ENCODE results near the gene COL5A1.

DNA sequence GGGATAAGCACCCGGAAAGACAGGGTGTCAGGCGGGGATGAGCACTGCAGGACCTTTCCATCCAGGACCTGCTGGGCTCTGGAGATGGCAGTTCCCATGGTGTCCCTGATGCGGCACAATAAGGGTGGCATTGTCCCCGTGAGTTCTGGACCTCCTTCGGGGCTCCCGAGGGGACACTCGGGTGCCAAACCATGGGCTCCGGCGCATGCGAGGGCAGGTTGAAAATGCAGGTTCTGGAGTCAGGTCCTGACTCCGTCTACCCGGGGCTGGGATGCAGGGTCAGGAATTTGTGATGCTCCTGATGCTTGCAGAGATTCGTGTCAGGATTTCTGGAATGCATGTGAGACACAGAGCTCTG is 239.7 kb downstream of the COL5A1 start:
- no peak for TF ChIP-seq ZNF274 (IDR thresholded peaks at IDR 0.05; ENCODE audit: low read depth, low read length)
- no peak for TF ChIP-seq YY1 (IDR thresholded peaks at IDR 0.05; ENCODE audit: insufficient read depth, insufficient read length)
- no peak for TF ChIP-seq SUZ12 (IDR thresholded peaks at IDR 0.05; ENCODE audit: extremely low read depth, insufficient read depth, insufficient read length)
